ENCODE measurements around the gene EDAR. TPM values are rescaled to one million over a fixed set of nuclear protein-coding genes. Genes with fewer than 3 reads are reported as not detected.

Gene EDAR
- polyA plus RNA-seq, 1 of the 3 experiments (the other 2 are of a cell fraction): not detected

DNA sequence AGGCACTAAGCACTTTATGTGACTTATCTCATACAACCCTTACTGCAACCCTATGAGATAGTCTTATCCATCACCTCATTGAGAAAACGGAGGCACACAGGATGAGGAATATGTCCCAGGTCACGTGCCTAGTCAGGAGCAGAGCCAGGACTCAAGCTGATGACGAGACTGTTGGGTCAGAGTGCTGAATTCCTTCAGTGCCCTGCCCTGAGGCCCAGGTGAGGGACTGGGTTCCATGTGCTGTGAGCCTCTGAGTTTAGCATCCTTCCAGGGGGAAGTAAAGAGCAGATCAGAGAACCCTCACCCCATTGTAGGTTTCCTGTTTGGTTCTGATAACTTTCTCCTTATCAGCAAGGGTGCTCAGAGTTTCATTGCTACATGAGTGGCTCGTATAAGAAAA lies 11.7 kb upstream of the EDAR start:
- H3F3A ChIP-seq (replicated peaks; ENCODE audit: insufficient read depth): no peaks in the 10 kb centered on the region
- no peaks in the 10 kb centered on the region for H3K36me3 ChIP-seq (replicated peaks in 1 of 2; ENCODE audit: control insufficient read depth in 1 of 2, insufficient read depth in 2 of 2, low read length in 1 of 2)
- no peaks in the 10 kb centered on the region for H4K20me1 ChIP-seq (ENCODE audit: insufficient read depth)
- H3K4me2 ChIP-seq: no peak overlapping the region
- H3K4me1 ChIP-seq (ENCODE audit: control insufficient read depth in 1 of 2, insufficient read depth in 2 of 2, low read depth in 1 of 2, low read length in 1 of 2): no peaks in the 10 kb centered on the region
- no peaks in the 10 kb centered on the region; the same call in 1 of the 2 replicates for H3K27me3 ChIP-seq (ENCODE audit: insufficient read depth)
- no peaks in the 10 kb centered on the region for H3K9me2 ChIP-seq
- no peak for DNase-seq
- no peak overlapping the region for H3K4me3 ChIP-seq (ENCODE audit: low read depth in 2 of 2, low read length in 1 of 2)
- no peaks in the 10 kb centered on the region for H3K9me3 ChIP-seq
- CTCF ChIA-PET: interaction anchor here (0.7 to 2.0 kb wide), 4 partner anchors 12 to 22 kb away, joined by 3 to 13 read pairs (median 4); partner anchors contain the start of gene EDAR
- no peak overlapping the region for H3K9ac ChIP-seq
- no peak for TF ChIP-seq PBX3 (IDR thresholded peaks at IDR 0.05)
- TF ChIP-seq SMC3 (IDR thresholded peaks at IDR 0.05; ENCODE audit: low read depth, low read length): no peak
- TF ChIP-seq, protein P1, sequence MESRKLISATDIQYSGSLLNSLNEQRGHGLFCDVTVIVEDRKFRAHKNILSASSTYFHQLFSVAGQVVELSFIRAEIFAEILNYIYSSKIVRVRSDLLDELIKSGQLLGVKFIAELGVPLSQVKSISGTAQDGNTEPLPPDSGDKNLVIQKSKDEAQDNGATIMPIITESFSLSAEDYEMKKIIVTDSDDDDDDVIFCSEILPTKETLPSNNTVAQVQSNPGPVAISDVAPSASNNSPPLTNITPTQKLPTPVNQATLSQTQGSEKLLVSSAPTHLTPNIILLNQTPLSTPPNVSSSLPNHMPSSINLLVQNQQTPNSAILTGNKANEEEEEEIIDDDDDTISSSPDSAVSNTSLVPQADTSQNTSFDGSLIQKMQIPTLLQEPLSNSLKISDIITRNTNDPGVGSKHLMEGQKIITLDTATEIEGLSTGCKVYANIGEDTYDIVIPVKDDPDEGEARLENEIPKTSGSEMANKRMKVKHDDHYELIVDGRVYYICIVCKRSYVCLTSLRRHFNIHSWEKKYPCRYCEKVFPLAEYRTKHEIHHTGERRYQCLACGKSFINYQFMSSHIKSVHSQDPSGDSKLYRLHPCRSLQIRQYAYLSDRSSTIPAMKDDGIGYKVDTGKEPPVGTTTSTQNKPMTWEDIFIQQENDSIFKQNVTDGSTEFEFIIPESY (IDR thresholded peaks at IDR 0.05; ENCODE audit: borderline replicate concordance, low read depth): no peak
- TF ChIP-seq FOSL2 (IDR thresholded peaks at IDR 0.05; ENCODE audit: borderline replicate concordance, low read depth): no peak
- no peak for TF ChIP-seq IRF3 (IDR thresholded peaks at IDR 0.05; ENCODE audit: low read depth, low read length)
- TF ChIP-seq JUND (IDR thresholded peaks at IDR 0.05): no peak
- no peak for TF ChIP-seq POLR2AphosphoS5 (IDR thresholded peaks at IDR 0.05; ENCODE audit: low read depth, low read length)
- no peak for TF ChIP-seq RAD21 (IDR thresholded peaks at IDR 0.05; ENCODE audit: low read length)
- no peak for TF ChIP-seq FOXM1 (IDR thresholded peaks at IDR 0.05; ENCODE audit: low read depth)
- no peak overlapping the region for H2AFZ ChIP-seq (ENCODE audit: low read depth)
- no peak overlapping the region for H3K27ac ChIP-seq (ENCODE audit: low read depth in 2 of 2, low read length in 1 of 2)
- POLR2A ChIA-PET: no interaction called here
- no peaks in the 10 kb centered on the region for H3K79me2 ChIP-seq (ENCODE audit: insufficient read depth)
- 51% methylated on average over 3 of the region's 4 CpGs for WGBS (ENCODE audit: low lambda C conversion rate)

DNA sequence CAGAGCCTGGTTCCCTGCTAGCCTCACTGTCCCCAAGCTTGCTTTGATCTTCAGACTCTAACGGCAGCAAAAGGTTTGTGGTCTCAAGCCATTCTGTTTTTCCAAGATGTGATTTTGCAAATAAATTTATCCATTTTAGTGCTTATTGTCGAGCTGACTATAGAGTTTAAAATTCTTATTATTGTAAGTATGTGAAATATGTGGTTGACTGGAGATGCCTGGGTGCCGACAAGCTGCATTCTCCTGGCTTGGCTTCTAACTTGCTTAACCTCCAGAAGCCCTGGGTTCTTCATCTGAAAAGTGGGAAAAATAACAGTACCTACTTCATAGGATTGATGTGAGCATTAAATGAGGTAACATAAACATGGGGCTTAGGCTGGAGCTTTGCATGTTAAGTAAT lies 9.9 kb upstream of the EDAR start:
- Histone ChIP-seq H3K36me3 (replicated peaks in 1 of 2; ENCODE audit: control insufficient read depth in 1 of 2, insufficient read depth in 2 of 2, low read length in 1 of 2) (no peaks in the 10 kb centered on the region), H3K9me3 (no peaks in the 10 kb centered on the region), H3K4me2 (no peak overlapping the region), H3F3A (replicated peaks; ENCODE audit: insufficient read depth) (no peaks in the 10 kb centered on the region), H4K20me1 (ENCODE audit: insufficient read depth) (no peaks in the 10 kb centered on the region), H3K79me2 (ENCODE audit: insufficient read depth) (no peaks in the 10 kb centered on the region), H3K27me3 (ENCODE audit: insufficient read depth) (no peaks in the 10 kb centered on the region; the same call in 1 of the 2 replicates), H3K27ac (ENCODE audit: low read depth in 2 of 2, low read length in 1 of 2) (no peak overlapping the region), H3K4me3 (ENCODE audit: low read depth in 2 of 2, low read length in 1 of 2) (no peak overlapping the region), H3K4me1 (ENCODE audit: control insufficient read depth in 1 of 2, insufficient read depth in 2 of 2, low read depth in 1 of 2, low read length in 1 of 2) (no peaks in the 10 kb centered on the region), H3K9ac (no peak overlapping the region), H2AFZ (ENCODE audit: low read depth) (no peak overlapping the region), H3K9me2 (no peaks in the 10 kb centered on the region)
- POLR2A ChIA-PET: no interaction called here
- WGBS (ENCODE audit: low lambda C conversion rate): 59% methylated on average over 3 of the region's 3 CpGs
- no peak for DNase-seq
- TF ChIP-seq FOSL2 (IDR thresholded peaks at IDR 0.05; ENCODE audit: borderline replicate concordance, low read depth) (no peak), GABPA (IDR thresholded peaks at IDR 0.05; ENCODE audit: low read depth) (no peak), RXRA (IDR thresholded peaks at IDR 0.05; ENCODE audit: borderline replicate concordance, low read depth) (no peak), SIN3A (IDR thresholded peaks at IDR 0.05; ENCODE audit: borderline replicate concordance, low read depth, low read length) (no peak), RFX5 (IDR thresholded peaks at IDR 0.05; ENCODE audit: low read length) (no peak), RAD21 (IDR thresholded peaks at IDR 0.05; ENCODE audit: low read length) (no peak), POLR2AphosphoS5 (IDR thresholded peaks at IDR 0.05; ENCODE audit: low read depth, low read length) (no peak), GATA2 (CRISPR knock-in tag; IDR thresholded peaks at IDR 0.05) (no peak), RCOR1 (IDR thresholded peaks at IDR 0.05; ENCODE audit: low read length) (no peak), YY1 (IDR thresholded peaks at IDR 0.05; ENCODE audit: low read depth) (no peak), PBX3 (IDR thresholded peaks at IDR 0.05) (no peak), ELF1 (IDR thresholded peaks at IDR 0.05) (no peak), TEAD4 (IDR thresholded peaks at IDR 0.05; ENCODE audit: borderline replicate concordance, insufficient read depth) (no peak), EP300 (IDR thresholded peaks at IDR 0.05; ENCODE audit: borderline replicate concordance in 1 of 2, low read depth in 1 of 2, low read length in 1 of 2) (no peak), TAF1 (IDR thresholded peaks at IDR 0.05; ENCODE audit: borderline replicate concordance, low read depth, low read length) (no peak), JUND (IDR thresholded peaks at IDR 0.05) (no peak), TCF12 (IDR thresholded peaks at IDR 0.05) (no peak), MXI1 (IDR thresholded peaks at IDR 0.05; ENCODE audit: low read depth, low read length) (no peak), MEF2A (IDR thresholded peaks at IDR 0.05; ENCODE audit: borderline replicate concordance, low read depth) (no peak)
- TF ChIP-seq, protein P2, sequence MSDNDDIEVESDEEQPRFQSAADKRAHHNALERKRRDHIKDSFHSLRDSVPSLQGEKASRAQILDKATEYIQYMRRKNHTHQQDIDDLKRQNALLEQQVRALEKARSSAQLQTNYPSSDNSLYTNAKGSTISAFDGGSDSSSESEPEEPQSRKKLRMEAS (IDR thresholded peaks at IDR 0.05; ENCODE audit: low read depth): no peak
- CTCF ChIA-PET: interaction anchor here (1.7 kb wide), 1 partner anchor 10 kb away, joined by 11 read pairs; the partner anchor contains the start of gene EDAR
